HepG2 (cell line): ENCODE results near the gene DMXL2. TPM values are rescaled to one million over a fixed set of nuclear protein-coding genes. Genes with fewer than 3 reads are reported as not detected.
"Not testable (repeated sequence)": the region's sequence is repeated elsewhere in the genome, so short reads cannot be mapped to it uniquely, and the experiment has no call there.

ENCODE experiments used
- ATAC-seq: fragments of 200-7000 bp; cut with Tn5 transposase; 3 replicates; pipeline ENCODE4 v1.9.1; 2020; ENCODE audit warnings: mild to moderate bottlenecking, moderate library complexity
- BruUV-seq: library from RNA; stranded (reverse); fragments of 400-500 nt; replicated peaks from 2 replicates; lab custom pipeline; 2021; lab: Mats Ljungman, UMichigan
- CTCF ChIA-PET: fragments of 300-600 bp; formaldehyde crosslinking; extraction: SDS; loops from one replicate; lab custom pipeline; 2021; ENCODE audit warnings: low total read pairs, inconsistent platforms, low intra/inter-chr PET ratio; lab: Yijun Ruan, JAX
- POLR2A ChIA-PET: fragments of 350-600 bp; sonication (Branson Sonifier 250); formaldehyde crosslinking; loops from one replicate; lab custom pipeline; 2020; ENCODE audit warnings: antibody characterized with exemption, inconsistent platforms; lab: Yijun Ruan, JAX
- DNase-seq: peaks from one replicate; pipeline ENCODE4 v3.0.0-alpha.2; 2015; ENCODE audit warnings: low spot score
- FAIRE-seq: peaks from 3 replicates; lab custom pipeline; 2011; peaks lifted over from hg19 to GRCh38; lab: Jason Lieb, UNC
- H2AFZ ChIP-seq: one replicate; pipeline ENCODE4 v1.6.1; 2011; ENCODE audit warnings: low read length, inconsistent platforms
- H3K27ac ChIP-seq: fragments of 300-600 bp; 3 replicates; pipeline ENCODE4 v1.8.0; 2011; ENCODE audit warnings: mixed run types, mild to moderate bottlenecking, mixed read lengths, low read length, inconsistent platforms; ENCODE audit not compliant: insufficient read depth; ENCODE audit errors: extremely low read length
- H3K27me3 ChIP-seq, 2 experiments: fragments of 200-600 bp in 1 of 2; 2 replicates in 1 of 2; 3 replicates in 1 of 2; pipeline versions ENCODE4 v1.6.0 to v1.8.0; 2011; ENCODE audit warnings: low read length in 2 of 2, mild to moderate bottlenecking in 2 of 2, moderate library complexity in 2 of 2, inconsistent platforms in 1 of 2; ENCODE audit not compliant: insufficient read depth in 2 of 2, control insufficient read depth in 1 of 2
- H3K36me3 ChIP-seq, 2 experiments: fragments of 200-600 bp in 1 of 2; replicated peaks in 1 of 2; 2 replicates in 1 of 2; 3 replicates in 1 of 2; pipeline versions ENCODE4 v1.5.1 to v1.8.0; 2011; ENCODE audit warnings: low read length in 2 of 2, inconsistent platforms in 1 of 2; ENCODE audit not compliant: insufficient read depth in 2 of 2, control insufficient read depth in 1 of 2
- H3K4me1 ChIP-seq: 2 replicates; pipeline ENCODE4 v1.5.1; 2012; ENCODE audit warnings: low read length, inconsistent platforms; ENCODE audit not compliant: insufficient read depth
- H3K4me2 ChIP-seq: 2 replicates; pipeline ENCODE4 v1.6.0; 2011; ENCODE audit warnings: low read depth, low read length, inconsistent platforms
- H3K4me3 ChIP-seq, 3 experiments: fragments of 200-600 bp in 1 of 3; sonication (generic), shearing (Covaris generic) in 1 of 3; replicated peaks in 1 of 3; 2 replicates each; pipeline ENCODE4 v1.5.1; 2011 to 2016; ENCODE audit warnings: low read length in 3 of 3, inconsistent platforms in 2 of 3, low read depth in 2 of 3, mild to moderate bottlenecking in 2 of 3, control low read depth in 1 of 3, mixed read lengths in 1 of 3; ENCODE audit not compliant: insufficient read depth in 1 of 3
- H3K79me2 ChIP-seq: one replicate; pipeline ENCODE4 v1.6.1; 2011; ENCODE audit warnings: low read length, inconsistent platforms; ENCODE audit not compliant: insufficient read depth
- H3K9ac ChIP-seq: 2 replicates; pipeline ENCODE4 v1.6.0; 2011; ENCODE audit warnings: mild to moderate bottlenecking, low read depth, low read length, inconsistent platforms; ENCODE audit not compliant: insufficient read depth
- H3K9me3 ChIP-seq: 2 replicates; pipeline ENCODE4 v1.5.1; 2012; ENCODE audit warnings: mild to moderate bottlenecking, low read length
- H4K20me1 ChIP-seq: 2 replicates; pipeline ENCODE4 v1.6.0; 2011; ENCODE audit warnings: inconsistent platforms, mild to moderate bottlenecking, low read length, moderate library complexity; ENCODE audit not compliant: insufficient read depth
- ARNT ChIP-seq: fragments of 450-650 bp; IDR thresholded peaks from 2 replicates; pipeline ENCODE4 v1.6.1; 2017
- CCDC6 ChIP-seq: sonication (generic); formaldehyde crosslinking; IDR thresholded peaks from 2 replicates; pipeline ENCODE4 v1.8.1; 2022; ENCODE audit warnings: mild to moderate bottlenecking, missing genetic modification reagents, moderate library complexity
- GLI4 ChIP-seq: sonication (generic); formaldehyde crosslinking; IDR thresholded peaks from 2 replicates; pipeline ENCODE4 v1.5.1; 2020; ENCODE audit warnings: missing genetic modification reagents, mild to moderate bottlenecking, moderate library complexity, borderline replicate concordance
- HNRNPLL ChIP-seq: fragments of 200-400 bp; formaldehyde crosslinking; IDR thresholded peaks from 2 replicates; pipeline ENCODE4 v1.6.1; 2017; ENCODE audit warnings: mild to moderate bottlenecking, low read depth, low read length; ENCODE audit not compliant: poor library complexity, severe bottlenecking
- ISX ChIP-seq: sonication (generic); formaldehyde crosslinking; conservative IDR thresholded peaks from 2 replicates; pipeline ENCODE4 v1.5.0; 2020; ENCODE audit warnings: missing genetic modification reagents
- ZNF232 ChIP-seq: sonication (generic); formaldehyde crosslinking; IDR thresholded peaks from 2 replicates; pipeline ENCODE4 v1.4.0; 2020; ENCODE audit warnings: missing genetic modification reagents, borderline replicate concordance
- ZNF382 ChIP-seq: sonication (generic); formaldehyde crosslinking; IDR thresholded peaks from 2 replicates; pipeline ENCODE4 v1.5.0; 2020; ENCODE audit warnings: missing genetic modification reagents, mild to moderate bottlenecking, borderline replicate concordance
- ZNF552 ChIP-seq: sonication (generic); formaldehyde crosslinking; IDR thresholded peaks from 2 replicates; pipeline ENCODE4 v1.9.0; 2022; ENCODE audit warnings: missing genetic modification reagents, mild to moderate bottlenecking, borderline replicate concordance
- ZSCAN12 ChIP-seq: sonication (generic); formaldehyde crosslinking; IDR thresholded peaks from 2 replicates; pipeline ENCODE4 v1.9.0; 2021; ENCODE audit warnings: mild to moderate bottlenecking, missing genetic modification reagents
- WGBS: methylation state at CpG from one replicate; pipeline ENCODE4 v1.1.6; 2017; ENCODE audit warnings: low lambda C conversion rate; 5-methylcytosine and 5-hydroxymethylcytosine counted together
- in situ Hi-C: cut with HindIII; loops from 2 replicates; pipeline ENCODE4 v1.10.0; 2017; ENCODE audit warnings: low pct_unique_long_range_greater_than_20kb; ENCODE audit not compliant: extremely low pct_ligation_motif_present
- intact Hi-C: fragments of 100-400 bp; cut with micrococcal nuclease; formaldehyde crosslinking; loops from one replicate; pipeline ENCODE4 v1.10.0; 2022; ENCODE audit not compliant: unreplicated experiment
- polyA plus RNA-seq, 8 experiments: library from polyadenylated mRNA; depleted of rRNA in 3 of 8; stranded (reverse) in 7 of 8; unstranded in 1 of 8; fragments of >200 nt; fragmentation: Illumina TruSeq in 4 of 8; extraction: Trizol in 4 of 8; gene quantifications; 2 replicates each; pipeline versions ENCODE4 v1.2.1 to v1.2.3, GENCODE V29; 2011 to 2016; ENCODE audit warnings: low read depth in 4 of 8, missing spikeins in 1 of 8, mixed read lengths in 1 of 8; ENCODE audit not compliant: insufficient read depth in 1 of 8
- total RNA-seq, 5 experiments: library from RNA; depleted of rRNA; stranded (reverse); fragments of >200 nt; fragmentation: Illumina TruSeq; extraction: Trizol; gene quantifications; 2 replicates each; pipeline ENCODE4 v1.2.3, GENCODE V29; 2016; ENCODE audit warnings: low read depth in 1 of 5
- TF ChIP-seq, protein P1 (sequence below): sonication (generic); formaldehyde crosslinking; IDR thresholded peaks from 2 replicates; pipeline ENCODE4 v1.4.0; 2020; ENCODE audit warnings: missing genetic modification reagents
- TF ChIP-seq, protein P2 (sequence below): sonication (generic); IDR thresholded peaks from 2 replicates; pipeline ENCODE4 v1.6.1; 2016; ENCODE audit warnings: low read depth, borderline replicate concordance
- TF ChIP-seq, protein P3 (sequence below): sonication (generic); formaldehyde crosslinking; IDR thresholded peaks from 2 replicates; pipeline ENCODE4 v1.4.0; 2020; ENCODE audit warnings: missing genetic modification reagents

Gene DMXL2
- total and polyA plus RNA-seq, 2 of the 13 experiments (the other 11 are each of a cell fraction or from before 2014, with no cell fraction given): 11.6 to 15.3 TPM

DNA sequence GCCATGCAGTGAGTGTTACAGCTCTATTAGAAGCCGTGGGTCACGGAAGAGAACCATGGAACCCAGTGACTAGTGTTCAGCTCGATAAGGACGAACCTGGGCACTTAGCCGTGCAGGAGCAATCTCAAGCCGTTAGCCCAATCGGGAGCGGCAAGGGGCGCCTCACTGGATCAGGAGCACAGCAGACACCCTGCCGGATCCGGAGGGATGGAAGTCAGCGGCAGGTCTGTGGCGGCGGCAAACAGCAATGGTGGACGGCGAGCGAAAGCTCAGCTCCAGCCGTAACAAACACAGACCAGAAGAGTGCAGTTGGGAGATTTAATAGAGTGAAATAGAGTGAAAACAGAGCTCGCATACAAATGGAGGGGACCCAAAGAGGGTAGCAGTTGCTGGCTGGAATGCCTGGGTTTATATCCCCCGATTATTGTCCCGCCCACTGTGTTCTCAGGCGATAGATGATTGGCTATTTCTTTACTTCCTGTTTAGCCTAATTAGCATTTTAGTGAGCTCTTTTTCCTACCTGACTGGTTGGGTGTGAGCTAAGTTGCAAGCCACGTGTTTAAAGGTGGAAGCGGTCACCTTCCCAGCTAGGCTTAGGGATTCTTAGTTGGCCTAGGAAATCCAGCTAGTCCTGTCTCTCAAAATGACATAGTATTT lies 33.0 kb upstream of the DMXL2 start:
- DNase-seq, H3K4me3 ChIP-seq, H3K36me3 ChIP-seq, H2AFZ ChIP-seq, CTCF ChIA-PET, ATAC-seq, BruUV-seq, H3K4me2 ChIP-seq, POLR2A ChIA-PET, H3K27ac ChIP-seq, H3K9me3 ChIP-seq, in situ Hi-C loops, H3K27me3 ChIP-seq, FAIRE-seq, H3K4me1 ChIP-seq, intact Hi-C loops, H3K79me2 ChIP-seq, H4K20me1 ChIP-seq, H3K9ac ChIP-seq: not testable (repeated sequence)
- 84% methylated on average over 22 of the region's 24 CpGs for WGBS

DNA sequence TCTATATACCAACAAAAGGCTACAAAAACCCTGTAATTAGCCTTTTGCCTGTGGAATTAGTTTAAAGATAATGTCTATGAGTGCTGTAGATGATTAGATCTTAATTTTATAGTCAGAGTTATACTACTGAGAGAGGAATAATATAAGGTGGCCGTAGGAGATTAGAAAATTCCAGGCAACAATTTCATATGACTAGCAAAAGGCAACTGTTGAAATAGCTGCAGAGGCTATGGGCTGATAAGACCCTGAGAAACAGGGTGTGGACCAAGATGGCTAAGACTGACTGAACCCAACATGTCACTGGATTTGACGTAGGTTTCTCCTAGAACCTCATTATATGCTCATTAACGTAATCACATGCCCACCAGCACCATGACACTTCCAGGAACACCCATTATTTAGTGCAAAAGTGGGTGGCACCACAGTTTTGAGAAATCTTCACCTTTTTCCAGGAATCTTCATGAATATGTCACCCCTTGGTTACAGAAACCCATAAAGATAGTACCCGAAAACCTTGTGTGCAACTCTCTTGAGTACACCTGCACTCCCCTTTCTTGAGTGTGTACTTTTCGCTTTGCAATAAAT lies 29.6 kb upstream of the DMXL2 start:
- H3K4me3 ChIP-seq: no peak overlapping the region
- CTCF ChIA-PET: interaction anchor here (4.1 kb wide), 1 partner anchor 124 kb away, joined by 107 read pairs; no protein-coding TSS in a partner anchor
- ATAC-seq: no peak
- H3K9me3 ChIP-seq: no peaks in the 10 kb centered on the region
- H3K79me2 ChIP-seq: no peaks in the 10 kb centered on the region
- no TSS peak for BruUV-seq
- no peak overlapping the region for H2AFZ ChIP-seq
- intact Hi-C loops: no loop called here
- no peaks in the 10 kb centered on the region for H3K36me3 ChIP-seq
- in situ Hi-C loops: loop anchor here (5.0 kb wide), 1 partner anchor 120 kb away; no protein-coding TSS in a partner anchor
- H3K4me1 ChIP-seq: no peaks in the 10 kb centered on the region
- no peak overlapping the region for H3K9ac ChIP-seq
- H3K4me2 ChIP-seq: no peak overlapping the region
- no peak for FAIRE-seq
- H3K27me3 ChIP-seq: no peaks in the 10 kb centered on the region
- no peak for DNase-seq
- POLR2A ChIA-PET: no interaction called here
- no peaks in the 10 kb centered on the region for H4K20me1 ChIP-seq
- 15% methylated on average over 5 of the region's 5 CpGs for WGBS
- no peak overlapping the region for H3K27ac ChIP-seq
- no peak for TF ChIP-seq ZNF552 (CRISPR knock-in tag)
- no peak for TF ChIP-seq ZSCAN12 (CRISPR knock-in tag)
- TF ChIP-seq, protein P1, sequence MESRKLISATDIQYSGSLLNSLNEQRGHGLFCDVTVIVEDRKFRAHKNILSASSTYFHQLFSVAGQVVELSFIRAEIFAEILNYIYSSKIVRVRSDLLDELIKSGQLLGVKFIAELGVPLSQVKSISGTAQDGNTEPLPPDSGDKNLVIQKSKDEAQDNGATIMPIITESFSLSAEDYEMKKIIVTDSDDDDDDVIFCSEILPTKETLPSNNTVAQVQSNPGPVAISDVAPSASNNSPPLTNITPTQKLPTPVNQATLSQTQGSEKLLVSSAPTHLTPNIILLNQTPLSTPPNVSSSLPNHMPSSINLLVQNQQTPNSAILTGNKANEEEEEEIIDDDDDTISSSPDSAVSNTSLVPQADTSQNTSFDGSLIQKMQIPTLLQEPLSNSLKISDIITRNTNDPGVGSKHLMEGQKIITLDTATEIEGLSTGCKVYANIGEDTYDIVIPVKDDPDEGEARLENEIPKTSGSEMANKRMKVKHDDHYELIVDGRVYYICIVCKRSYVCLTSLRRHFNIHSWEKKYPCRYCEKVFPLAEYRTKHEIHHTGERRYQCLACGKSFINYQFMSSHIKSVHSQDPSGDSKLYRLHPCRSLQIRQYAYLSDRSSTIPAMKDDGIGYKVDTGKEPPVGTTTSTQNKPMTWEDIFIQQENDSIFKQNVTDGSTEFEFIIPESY (CRISPR knock-in tag): no peak
- TF ChIP-seq, protein P2, sequence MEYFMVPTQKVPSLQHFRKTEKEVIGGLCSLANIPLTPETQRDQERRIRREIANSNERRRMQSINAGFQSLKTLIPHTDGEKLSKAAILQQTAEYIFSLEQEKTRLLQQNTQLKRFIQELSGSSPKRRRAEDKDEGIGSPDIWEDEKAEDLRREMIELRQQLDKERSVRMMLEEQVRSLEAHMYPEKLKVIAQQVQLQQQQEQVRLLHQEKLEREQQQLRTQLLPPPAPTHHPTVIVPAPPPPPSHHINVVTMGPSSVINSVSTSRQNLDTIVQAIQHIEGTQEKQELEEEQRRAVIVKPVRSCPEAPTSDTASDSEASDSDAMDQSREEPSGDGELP: no peak
- no peak for TF ChIP-seq ZNF382 (CRISPR knock-in tag)
- no peak for TF ChIP-seq ZNF232 (CRISPR knock-in tag)
- no peak for TF ChIP-seq GLI4 (CRISPR knock-in tag)
- no peak for TF ChIP-seq CCDC6 (CRISPR knock-in tag)
- TF ChIP-seq, protein P3, sequence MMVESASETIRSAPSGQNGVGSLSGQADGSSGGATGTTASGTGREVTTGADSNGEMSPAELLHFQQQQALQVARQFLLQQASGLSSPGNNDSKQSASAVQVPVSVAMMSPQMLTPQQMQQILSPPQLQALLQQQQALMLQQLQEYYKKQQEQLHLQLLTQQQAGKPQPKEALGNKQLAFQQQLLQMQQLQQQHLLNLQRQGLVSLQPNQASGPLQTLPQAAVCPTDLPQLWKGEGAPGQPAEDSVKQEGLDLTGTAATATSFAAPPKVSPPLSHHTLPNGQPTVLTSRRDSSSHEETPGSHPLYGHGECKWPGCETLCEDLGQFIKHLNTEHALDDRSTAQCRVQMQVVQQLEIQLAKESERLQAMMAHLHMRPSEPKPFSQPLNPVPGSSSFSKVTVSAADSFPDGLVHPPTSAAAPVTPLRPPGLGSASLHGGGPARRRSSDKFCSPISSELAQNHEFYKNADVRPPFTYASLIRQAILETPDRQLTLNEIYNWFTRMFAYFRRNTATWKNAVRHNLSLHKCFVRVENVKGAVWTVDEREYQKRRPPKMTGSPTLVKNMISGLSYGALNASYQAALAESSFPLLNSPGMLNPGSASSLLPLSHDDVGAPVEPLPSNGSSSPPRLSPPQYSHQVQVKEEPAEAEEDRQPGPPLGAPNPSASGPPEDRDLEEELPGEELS (CRISPR knock-in tag): no peak
- TF ChIP-seq ARNT: no peak
- TF ChIP-seq ISX (CRISPR knock-in tag): no peak
- no peak for TF ChIP-seq HNRNPLL
